HG02759 (cell line): ENCODE results near the gene ENTPD7.
"Not testable (repeated sequence)": the region's sequence is repeated elsewhere in the genome, so short reads cannot be mapped to it uniquely, and the experiment has no call there.

Source experiments
- ATAC-seq: cut with Tn5 transposase; IDR thresholded peaks from one replicate; pipeline ENCODE4 v1.9.1; 2021; ENCODE audit warnings: mild to moderate bottlenecking, moderate library complexity; ENCODE audit not compliant: unreplicated experiment

The ENTPD7 gene

DNA sequence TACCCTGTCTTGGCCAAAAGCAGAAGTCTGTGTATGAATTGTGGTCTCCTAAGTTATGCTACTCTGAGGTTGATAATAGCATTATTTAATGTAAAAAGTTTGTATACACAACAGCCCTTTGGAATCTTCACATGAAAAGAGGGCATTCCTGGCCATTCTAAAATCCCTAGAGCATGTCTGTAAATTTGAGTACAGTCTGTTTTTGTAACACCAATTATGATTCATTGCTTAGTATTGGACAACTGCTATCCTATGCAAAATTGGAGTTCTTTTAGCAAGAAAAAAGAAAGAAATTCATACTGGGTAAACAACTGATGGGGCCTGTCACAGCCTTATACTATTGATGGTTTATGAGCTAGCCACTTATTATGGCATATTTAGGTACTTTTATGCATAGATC is 82.9 kb downstream of the ENTPD7 start:
- no peak for ATAC-seq

DNA sequence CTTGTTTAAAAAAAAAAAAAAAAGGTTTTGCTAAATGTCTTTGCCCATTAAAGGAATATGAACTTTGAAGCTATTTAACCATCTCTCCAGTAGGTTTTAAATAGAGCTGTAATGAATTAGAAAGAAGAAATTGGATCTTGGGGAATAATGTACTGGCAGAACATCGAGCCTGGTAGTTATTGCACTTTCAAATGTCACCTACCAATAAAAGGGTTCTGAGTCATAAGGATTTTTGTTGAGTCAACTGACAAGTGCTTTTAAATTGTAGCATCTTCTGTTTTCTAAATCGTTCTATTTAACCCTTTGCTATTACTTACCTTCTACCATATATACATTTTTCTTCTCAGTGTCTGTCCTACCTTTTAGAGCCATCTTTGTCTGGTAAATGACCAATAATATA is 83.4 kb downstream of the ENTPD7 start:
- ATAC-seq: no peak

DNA sequence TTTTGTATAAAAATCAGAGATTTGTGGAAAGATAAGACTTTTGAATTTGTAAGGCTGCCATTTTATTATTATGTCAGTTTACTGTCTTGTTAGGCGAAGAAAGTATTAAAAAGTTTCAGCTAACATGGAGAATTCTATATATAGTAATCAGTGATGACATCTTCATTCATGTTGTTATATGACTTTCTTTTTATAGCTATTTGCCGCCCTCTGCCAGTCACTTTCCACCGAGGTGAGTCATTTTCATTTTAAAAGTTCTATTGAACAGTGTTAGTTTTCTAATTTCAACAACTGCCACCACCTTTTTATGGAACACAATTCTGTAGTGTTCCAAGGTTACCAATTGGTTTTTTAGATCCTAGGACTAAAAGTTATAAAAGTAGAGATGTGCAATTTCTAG is 84.5 kb downstream of the ENTPD7 start:
- ATAC-seq: no peak

DNA sequence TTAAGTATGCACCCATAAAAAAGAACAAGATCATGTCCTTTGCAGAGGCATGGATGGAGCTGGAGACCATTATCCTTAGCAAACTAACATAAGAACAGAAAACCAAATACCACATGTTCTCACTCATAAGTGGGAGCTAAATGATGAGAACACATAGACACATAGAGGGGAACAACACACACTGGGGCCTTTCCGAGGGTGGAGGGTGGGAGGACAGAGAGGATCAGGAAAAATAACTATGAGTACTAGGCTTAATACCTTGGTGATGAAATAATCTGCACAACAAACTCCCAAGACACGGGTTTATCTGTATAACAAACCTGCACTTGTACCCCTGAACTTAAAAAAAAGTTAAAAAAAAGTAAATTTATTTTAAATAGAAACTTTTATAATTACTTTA is 86.9 kb downstream of the ENTPD7 start:
- ATAC-seq: not testable (repeated sequence)

DNA sequence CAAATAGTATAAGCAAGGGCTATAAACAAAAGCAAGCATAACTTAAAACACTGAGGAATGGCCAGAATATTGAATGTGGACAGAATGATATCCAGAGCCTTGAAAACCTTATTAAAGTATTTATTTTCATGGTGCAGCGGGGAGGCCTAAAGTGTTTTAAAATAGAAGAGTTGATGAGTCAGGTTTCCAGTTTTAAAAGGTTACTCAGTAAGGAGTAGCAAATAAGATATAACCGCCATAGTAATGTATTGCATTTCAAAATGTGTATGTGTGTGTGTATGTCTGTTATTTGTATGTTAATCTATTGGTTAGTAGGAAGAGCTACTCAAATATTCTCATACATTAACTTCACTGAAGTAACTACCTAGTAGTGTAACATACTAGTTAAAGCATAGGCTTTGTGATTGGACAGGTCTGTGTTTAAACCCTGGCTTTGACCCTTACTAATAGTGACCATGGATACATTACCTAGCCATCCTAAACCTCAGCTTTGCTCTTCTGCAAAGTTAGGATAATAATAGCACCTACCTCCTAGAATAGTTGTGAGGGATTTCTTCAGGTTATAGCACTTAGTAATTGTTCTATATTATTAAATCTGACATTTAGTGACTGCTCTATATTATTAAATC is 89.6 kb downstream of the ENTPD7 start:
- ATAC-seq: no peak

DNA sequence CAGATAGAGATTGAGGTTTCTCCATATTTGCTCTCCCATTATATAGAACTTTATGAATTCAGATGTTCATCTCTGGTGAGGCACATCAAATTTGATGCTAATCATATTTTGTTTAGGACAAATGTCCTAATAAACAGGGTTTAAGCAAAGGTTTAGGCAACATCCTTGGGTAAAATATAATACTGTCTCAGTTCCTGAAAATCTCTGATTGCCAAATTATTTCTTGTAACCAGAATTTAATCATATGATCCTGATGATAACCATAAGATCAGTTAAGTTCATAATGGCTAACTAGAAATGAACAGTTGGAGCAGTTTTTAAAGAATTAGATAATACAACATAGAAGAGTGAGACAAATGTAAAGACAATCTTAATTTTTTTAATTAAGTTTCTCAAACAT is 91.3 kb downstream of the ENTPD7 start:
- ATAC-seq: no peak

DNA sequence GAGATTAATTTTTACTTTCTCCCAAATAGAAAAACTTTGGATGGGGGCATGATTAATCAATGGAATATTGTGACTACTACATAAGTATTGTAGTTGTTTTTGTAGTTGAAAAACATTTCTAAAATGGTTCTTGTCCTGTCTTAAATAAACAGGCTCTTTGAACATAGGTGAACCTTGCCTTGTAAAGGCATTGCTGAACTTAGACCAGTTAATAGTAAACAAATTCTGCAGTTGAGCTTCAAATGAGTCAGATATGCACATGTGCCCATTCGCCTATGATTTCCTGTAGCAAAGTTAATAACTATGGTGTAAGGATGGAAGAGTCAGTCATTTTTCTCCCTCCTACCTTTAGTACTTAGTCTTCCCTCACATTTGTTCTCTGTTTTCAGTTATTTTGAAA is 95.4 kb downstream of the ENTPD7 start:
- no peak for ATAC-seq
